Thyroid gland (tissue), 4 donors: ENCODE results near the gene KCP.

Experiments
- POLR2A ChIP-seq, 2 donors: fragments of 450-650 bp; IDR thresholded peaks; one replicate each; pipeline ENCODE4 v1.6.1; 2017; ENCODE audit warnings: antibody characterized with exemption in 2 of 2, mild to moderate bottlenecking in 2 of 2, moderate library complexity in 1 of 2
- TF ChIP-seq, protein P1 (sequence below), 6 experiments: fragments of 200-600 bp in 3 of 6; fragments of 450-650 bp in 3 of 6; sonication (generic) in 3 of 6; IDR thresholded peaks; one replicate each; pipeline ENCODE4 v1.5.1; 2016 to 2019; ENCODE audit warnings: antibody characterized with exemption in 6 of 6, mild to moderate bottlenecking in 2 of 6, inconsistent platforms in 1 of 6, moderate library complexity in 1 of 6

DNA sequence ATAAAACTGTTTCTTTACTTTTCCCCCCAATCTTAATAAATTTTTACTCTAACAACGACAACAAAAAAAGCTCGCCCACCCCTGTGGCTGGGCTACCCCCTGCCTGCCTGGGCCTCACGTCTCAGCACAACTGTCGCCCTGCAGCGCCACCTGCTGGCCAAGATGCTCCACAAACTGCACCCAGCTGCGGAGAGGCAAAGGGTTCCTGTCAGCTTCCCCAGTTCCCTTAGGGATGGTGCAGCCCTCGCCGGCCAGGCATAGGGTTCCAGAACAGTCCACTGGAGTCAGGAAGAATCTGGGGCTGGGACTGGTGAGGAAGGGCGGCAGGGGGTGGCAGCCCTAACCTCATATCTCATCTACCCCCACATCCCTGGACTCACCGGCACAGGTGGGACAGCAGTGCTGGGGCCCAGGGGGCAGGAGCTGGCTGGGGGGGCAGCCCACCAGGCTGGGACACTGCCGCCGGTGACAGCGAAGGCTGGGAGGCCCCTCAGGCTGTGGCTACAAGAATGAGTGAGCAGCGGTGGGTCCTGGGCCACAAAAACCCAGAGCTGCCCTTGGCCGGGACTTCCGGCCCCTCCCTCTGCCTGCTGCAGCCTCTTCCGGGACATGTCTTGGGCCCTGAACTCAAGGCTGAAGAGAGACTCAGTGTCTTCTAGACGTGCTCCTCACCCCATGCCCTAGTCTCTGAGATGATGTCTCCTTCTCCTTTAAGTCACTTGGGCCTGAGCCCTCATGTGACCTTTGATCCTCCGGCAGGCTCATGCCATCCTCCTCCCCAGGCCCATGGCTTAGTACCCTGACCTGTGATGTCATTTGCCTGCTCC is 26.7 kb downstream of the KCP start:
- TF ChIP-seq, protein P1, sequence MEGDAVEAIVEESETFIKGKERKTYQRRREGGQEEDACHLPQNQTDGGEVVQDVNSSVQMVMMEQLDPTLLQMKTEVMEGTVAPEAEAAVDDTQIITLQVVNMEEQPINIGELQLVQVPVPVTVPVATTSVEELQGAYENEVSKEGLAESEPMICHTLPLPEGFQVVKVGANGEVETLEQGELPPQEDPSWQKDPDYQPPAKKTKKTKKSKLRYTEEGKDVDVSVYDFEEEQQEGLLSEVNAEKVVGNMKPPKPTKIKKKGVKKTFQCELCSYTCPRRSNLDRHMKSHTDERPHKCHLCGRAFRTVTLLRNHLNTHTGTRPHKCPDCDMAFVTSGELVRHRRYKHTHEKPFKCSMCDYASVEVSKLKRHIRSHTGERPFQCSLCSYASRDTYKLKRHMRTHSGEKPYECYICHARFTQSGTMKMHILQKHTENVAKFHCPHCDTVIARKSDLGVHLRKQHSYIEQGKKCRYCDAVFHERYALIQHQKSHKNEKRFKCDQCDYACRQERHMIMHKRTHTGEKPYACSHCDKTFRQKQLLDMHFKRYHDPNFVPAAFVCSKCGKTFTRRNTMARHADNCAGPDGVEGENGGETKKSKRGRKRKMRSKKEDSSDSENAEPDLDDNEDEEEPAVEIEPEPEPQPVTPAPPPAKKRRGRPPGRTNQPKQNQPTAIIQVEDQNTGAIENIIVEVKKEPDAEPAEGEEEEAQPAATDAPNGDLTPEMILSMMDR (IDR thresholded peaks at IDR 0.05), result peak; percentile 71 to 92 (median 78)
- TF ChIP-seq POLR2A (IDR thresholded peaks at IDR 0.05), result no peak
